Hematopoietic multipotent progenitor cell treated with erythropoietin and hydrocortisone succinate and interleukin-3 and kit ligand, for 8 days (in vitro differentiated cells): ENCODE measurements around the gene ADAM22.

ENCODE experiments used
- DNase-seq: peaks from one replicate; pipeline ENCODE4 v3.0.0-alpha.2; 2015

Gene ADAM22

DNA sequence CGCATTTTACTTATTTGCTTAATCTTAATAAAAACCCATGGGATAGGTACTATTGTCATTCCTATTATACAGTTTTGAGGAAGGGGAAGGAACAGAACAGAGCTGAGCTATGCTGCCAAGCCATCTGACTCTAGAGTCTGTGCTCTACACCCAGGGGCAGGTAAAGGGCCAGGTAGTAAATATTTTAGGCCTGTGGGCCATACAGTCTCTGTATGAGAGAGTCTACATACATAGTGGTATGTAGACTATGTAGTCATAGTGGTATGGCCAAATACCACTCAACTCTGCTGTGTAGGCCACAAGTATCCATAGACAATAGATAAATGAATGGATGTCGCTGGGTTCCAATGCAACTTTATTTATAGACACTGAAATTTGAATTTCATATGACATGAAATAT, 289.2 kb downstream of the ADAM22 start:
- no peak for DNase-seq

GRCh38 chr7:88224601-88225275, 290.7 kb downstream of the ADAM22 start:
- peak; percentile 55 for DNase-seq

DNA sequence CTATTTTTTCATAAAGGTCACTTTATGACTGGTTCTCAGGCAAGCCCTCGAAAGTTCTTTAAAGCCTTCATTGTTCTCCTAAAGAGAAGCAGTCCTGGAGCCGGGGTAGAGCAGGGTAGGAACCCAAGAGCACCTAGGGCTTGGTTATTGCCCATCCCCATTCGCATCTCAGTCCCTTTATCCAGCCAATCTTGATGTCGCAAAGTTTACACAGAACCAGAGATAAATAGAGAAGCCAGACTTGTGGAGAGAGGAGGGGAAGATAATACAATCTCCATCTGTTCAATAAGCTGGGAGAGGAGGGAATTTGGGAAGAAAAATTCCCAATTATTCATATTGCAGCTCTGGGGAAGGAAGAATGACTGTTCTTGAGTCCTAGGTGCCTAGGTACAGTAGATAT, 292.1 kb downstream of the ADAM22 start:
- no peak for DNase-seq

DNA sequence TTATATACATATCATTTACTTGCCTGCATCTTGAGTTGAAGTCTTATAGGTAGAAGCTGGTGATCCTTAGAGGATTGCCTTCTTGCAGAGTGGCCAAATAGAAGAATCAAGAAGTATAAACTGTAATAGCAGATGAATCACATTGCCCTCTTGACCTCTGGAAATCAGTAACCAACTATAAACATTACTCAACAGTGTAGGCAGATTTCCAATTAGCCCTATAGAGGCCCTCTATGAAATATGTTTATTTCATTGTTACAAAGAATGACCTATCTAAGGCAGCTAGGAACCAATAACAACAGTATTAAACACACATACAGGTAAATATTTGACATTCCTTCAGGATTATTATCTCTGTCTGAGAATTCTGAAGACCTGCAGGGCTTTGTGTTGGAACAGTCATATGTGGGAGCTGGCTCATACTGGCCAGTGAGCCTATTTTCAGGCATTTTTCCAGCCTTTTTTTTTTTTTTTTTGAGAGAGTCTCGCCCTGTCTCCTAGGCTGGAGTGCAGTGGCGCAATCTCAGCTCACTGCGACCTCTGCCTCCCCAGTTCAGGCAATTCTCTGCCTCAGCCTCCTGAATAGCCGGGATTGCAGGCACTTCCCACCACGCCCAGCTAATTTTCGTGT, 292.9 kb downstream of the ADAM22 start:
- no peak for DNase-seq

GRCh38 chr7:88229302-88229995, 295.4 kb downstream of the ADAM22 start:
- DNase-seq = no peak

- no peak for DNase-seq
Measured at GRCh38 chr7:88230646-88231045, 296.6 kb downstream of the ADAM22 start.

GRCh38 chr7:88233828-88234227, 299.8 kb downstream of the ADAM22 start:
- no peak for DNase-seq

DNA sequence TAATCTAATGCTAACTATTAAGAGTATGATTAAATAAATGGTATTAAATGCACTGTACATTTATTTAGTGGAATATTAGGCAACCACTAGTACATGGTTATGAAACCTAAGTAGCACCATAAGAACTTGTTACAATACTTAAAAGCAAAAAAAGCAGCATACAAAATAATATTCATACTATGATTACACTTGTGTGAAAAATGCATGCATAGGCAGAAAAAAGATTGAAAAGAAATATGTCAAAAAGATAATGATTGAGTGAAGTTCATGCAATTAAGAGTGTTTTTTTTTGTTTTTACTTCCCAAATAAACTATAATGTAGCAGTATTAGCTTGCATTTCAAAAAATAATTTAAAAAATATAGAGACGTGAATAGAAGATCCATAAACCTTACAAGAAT, 305.8 kb downstream of the ADAM22 start:
- DNase-seq = no peak

- peak; percentile 55 for DNase-seq
Measured at GRCh38 chr7:88243345-88243909, 309.4 kb downstream of the ADAM22 start.

GRCh38 chr7:88244258-88244657, 310.2 kb downstream of the ADAM22 start:
- DNase-seq = no peak
